Kidney (tissue), 14 donors: Measurements from ENCODE around the gene PIK3CG. TPM values are rescaled to one million over a fixed set of nuclear protein-coding genes. Genes with fewer than 3 reads are reported as not detected.

Source experiments
- DNase-seq, 5 donors: peaks; one replicate each; pipeline ENCODE4 v3.0.0-alpha.2; 2013 to 2020
- FAIRE-seq: peaks from 2 replicates; lab custom pipeline; 2012; peaks lifted over from hg19 to GRCh38; lab: Jason Lieb, UNC
- H3K27ac ChIP-seq, 2 donors: one replicate each; pipeline ENCODE4 v1.7.0; 2013; ENCODE audit warnings: low read depth in 2 of 2, low read length in 2 of 2, inconsistent platforms in 1 of 2
- H3K27me3 ChIP-seq: one replicate; pipeline ENCODE4 v1.7.1; 2013; ENCODE audit warnings: low read length, inconsistent platforms; ENCODE audit not compliant: control insufficient read depth, insufficient read depth
- H3K36me3 ChIP-seq, 3 donors: one replicate each; pipeline versions ENCODE4 v1.7.0 to v1.7.1; 2013; ENCODE audit warnings: low read length in 3 of 3, control low read depth in 1 of 3, inconsistent platforms in 1 of 3; ENCODE audit not compliant: insufficient read depth in 3 of 3, control insufficient read depth in 2 of 3
- H3K4me1 ChIP-seq, 3 donors: one replicate each; pipeline versions ENCODE4 v1.7.0 to v1.7.1; 2013; ENCODE audit warnings: low read length in 3 of 3, inconsistent platforms in 1 of 3, low read depth in 1 of 3; ENCODE audit not compliant: control insufficient read depth in 2 of 3, insufficient read depth in 2 of 3
- H3K4me3 ChIP-seq, 3 donors: one replicate each; pipeline versions ENCODE4 v1.7.0 to v1.8.1; 2013; ENCODE audit warnings: low read length in 3 of 3, control low read depth in 1 of 3, inconsistent platforms in 1 of 3
- H3K9ac ChIP-seq, 3 donors: one replicate each; pipeline versions ENCODE4 v1.7.0 to v1.7.1; 2013; ENCODE audit warnings: low read length in 3 of 3, control low read depth in 1 of 3, inconsistent platforms in 1 of 3
- H3K9me3 ChIP-seq, 3 donors: one replicate each; pipeline versions ENCODE4 v1.7.0 to v1.7.1; 2013; ENCODE audit warnings: low read length in 3 of 3, control low read depth in 1 of 3, inconsistent platforms in 1 of 3; ENCODE audit not compliant: control insufficient read depth in 2 of 3, insufficient read depth in 1 of 3
- intact Hi-C: fragments of 100-400 bp; cut with DNase I; formaldehyde crosslinking; loops from one replicate; pipeline ENCODE4 v1.11.1; 2022
- polyA plus RNA-seq: library from polyadenylated mRNA; stranded (reverse); fragments of 350-450 nt; fragmentation: Illumina TruSeq; extraction: RNeasy Lipid Tissue Mini Kit (QIAGEN cat#74804); gene quantifications from one replicate; pipeline ENCODE4 v1.2.3, GENCODE V29; 2014; ENCODE audit warnings: low read depth, low replicate concordance; ENCODE audit not compliant: insufficient read depth
- total RNA-seq: library from RNA; stranded (reverse); fragmentation: NEBNext Ultra II Directional; extraction: Animal tissue kit (Norgen Biotek cat#: 25700); gene quantifications from one replicate; pipeline ENCODE4 v1.2.1, GENCODE V29; 2021
- TF ChIP-seq, protein P1 (sequence below): IDR thresholded peaks from 3 replicates; pipeline ENCODE4 v1.5.1; 2012; ENCODE audit warnings: mild to moderate bottlenecking, moderate library complexity, borderline replicate concordance; ENCODE audit not compliant: insufficient read depth; ENCODE audit errors: extremely low read depth
- donor health status: control.
- donor health status: control.
- donor health status: control.
- donor health status: control.
- donor health status: control.
- donor health status: DM: yes; HTN: yes; CAD: no.
- donor health status: Normal renal cell carcinoma (clear cell type).

Gene PIK3CG
- total and polyA plus RNA-seq, 2 donors from 2014 or later: 0.15 to 8.6 TPM

DNA sequence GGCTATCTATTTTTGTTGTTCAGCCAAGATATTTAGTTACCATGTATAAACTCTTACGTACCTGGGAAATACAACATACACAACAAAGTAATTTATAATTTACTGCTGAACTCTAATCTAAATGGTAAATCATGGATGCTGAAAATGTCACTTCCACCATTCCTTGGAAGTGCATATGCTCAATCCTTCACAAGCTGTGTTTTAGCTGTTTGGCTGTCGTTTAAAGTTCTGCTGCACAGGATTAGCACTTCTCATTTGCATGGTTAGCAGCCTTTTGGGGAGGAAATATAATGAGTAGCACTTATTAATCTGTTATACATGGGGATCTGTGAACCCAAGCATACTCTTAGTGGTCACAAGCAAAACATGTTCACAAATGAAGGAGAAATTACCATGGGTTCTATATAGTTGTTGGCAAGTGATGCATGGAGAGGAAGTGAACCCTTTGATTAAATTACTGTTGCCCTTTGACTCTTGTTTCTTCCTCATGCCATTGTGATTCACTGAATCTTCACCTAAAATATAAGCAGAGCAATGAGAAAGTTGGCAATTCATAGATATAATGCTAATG lies 18.5 kb downstream of the PIK3CG start:
- TF ChIP-seq, protein P1, sequence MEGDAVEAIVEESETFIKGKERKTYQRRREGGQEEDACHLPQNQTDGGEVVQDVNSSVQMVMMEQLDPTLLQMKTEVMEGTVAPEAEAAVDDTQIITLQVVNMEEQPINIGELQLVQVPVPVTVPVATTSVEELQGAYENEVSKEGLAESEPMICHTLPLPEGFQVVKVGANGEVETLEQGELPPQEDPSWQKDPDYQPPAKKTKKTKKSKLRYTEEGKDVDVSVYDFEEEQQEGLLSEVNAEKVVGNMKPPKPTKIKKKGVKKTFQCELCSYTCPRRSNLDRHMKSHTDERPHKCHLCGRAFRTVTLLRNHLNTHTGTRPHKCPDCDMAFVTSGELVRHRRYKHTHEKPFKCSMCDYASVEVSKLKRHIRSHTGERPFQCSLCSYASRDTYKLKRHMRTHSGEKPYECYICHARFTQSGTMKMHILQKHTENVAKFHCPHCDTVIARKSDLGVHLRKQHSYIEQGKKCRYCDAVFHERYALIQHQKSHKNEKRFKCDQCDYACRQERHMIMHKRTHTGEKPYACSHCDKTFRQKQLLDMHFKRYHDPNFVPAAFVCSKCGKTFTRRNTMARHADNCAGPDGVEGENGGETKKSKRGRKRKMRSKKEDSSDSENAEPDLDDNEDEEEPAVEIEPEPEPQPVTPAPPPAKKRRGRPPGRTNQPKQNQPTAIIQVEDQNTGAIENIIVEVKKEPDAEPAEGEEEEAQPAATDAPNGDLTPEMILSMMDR: no peak
- H3K27ac ChIP-seq: no peak overlapping the region
- FAIRE-seq: no peak

DNA sequence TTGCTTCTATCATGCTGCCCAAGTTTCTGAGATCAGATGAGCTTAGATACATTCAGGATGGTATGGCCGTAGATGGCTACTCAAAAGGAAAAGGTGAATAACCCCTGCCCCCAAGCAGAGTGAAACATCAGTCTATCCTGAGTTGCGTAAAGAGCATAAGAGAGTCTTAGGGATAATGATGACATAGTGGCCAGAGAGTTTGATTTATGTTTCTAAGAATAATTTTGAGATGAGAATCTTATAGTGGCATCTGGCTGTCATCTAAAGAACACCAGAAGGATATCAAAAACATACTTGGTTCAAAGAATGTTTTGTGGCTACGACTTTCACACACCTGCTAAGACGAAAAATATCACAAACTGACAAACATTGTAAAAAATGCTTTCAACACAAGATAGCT lies 20.6 kb downstream of the PIK3CG start:
- Histone ChIP-seq H3K4me1 (no peaks in the 10 kb centered on the region), H3K9me3 (no peaks in the 10 kb centered on the region), H3K9ac (no peak overlapping the region), H3K27ac (no peak overlapping the region), H3K36me3 (no peaks in the 10 kb centered on the region), H3K27me3 (no peaks in the 10 kb centered on the region), H3K4me3 (no peak overlapping the region)
- intact Hi-C loops: no loop called here
- TF ChIP-seq, protein P1: no peak
- DNase-seq (no peak), FAIRE-seq (no peak)

More for the DNA sequence above, 18.5 kb downstream of the PIK3CG start:
- peak in 2 of 5 donors; percentile 17 to 24 for DNase-seq
- Histone ChIP-seq H3K4me1 (no peaks in the 10 kb centered on the region), H3K9me3 (no peaks in the 10 kb centered on the region), H3K9ac (no peak overlapping the region), H3K27me3 (no peaks in the 10 kb centered on the region), H3K4me3 (no peak overlapping the region), H3K36me3 (no peaks in the 10 kb centered on the region)
- intact Hi-C loops: no loop called here

- Histone ChIP-seq H3K4me1 (no peaks in the 10 kb centered on the region), H3K9me3 (no peaks in the 10 kb centered on the region), H3K27ac (no peak overlapping the region), H3K4me3 (no peak overlapping the region), H3K9ac (no peak overlapping the region), H3K36me3 (no peaks in the 10 kb centered on the region), H3K27me3 (no peaks in the 10 kb centered on the region)
- TF ChIP-seq, protein P1: no peak
- DNase-seq (no peak), FAIRE-seq (no peak)
- intact Hi-C loops: no loop called here
Measured at GRCh38 chr7:106887421-106887820, 22.3 kb downstream of the PIK3CG start.

DNA sequence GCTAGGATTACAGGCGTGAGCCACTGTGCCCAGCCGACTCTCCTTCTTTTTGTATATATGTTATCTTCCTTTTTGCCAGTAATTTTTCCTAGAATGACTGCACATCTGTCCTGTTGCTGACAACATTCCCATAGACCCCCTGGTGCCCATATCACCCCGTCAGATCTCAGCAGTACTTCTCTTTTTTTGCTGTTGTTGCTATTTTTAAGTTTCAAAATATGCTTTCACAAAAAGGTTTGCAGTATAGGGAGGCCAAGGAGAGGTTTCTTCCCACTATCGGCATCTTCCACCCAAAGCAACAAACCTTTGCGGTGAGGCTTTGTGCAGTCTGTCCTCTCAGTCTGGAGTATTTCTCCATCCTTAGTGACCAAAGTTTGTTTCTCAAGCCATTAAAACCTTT lies 23.1 kb downstream of the PIK3CG start:
- Histone ChIP-seq H3K36me3 (no peaks in the 10 kb centered on the region), H3K9ac (no peak overlapping the region), H3K27me3 (no peaks in the 10 kb centered on the region), H3K9me3 (no peaks in the 10 kb centered on the region), H3K4me3 (no peak overlapping the region), H3K27ac (no peak overlapping the region), H3K4me1 (no peaks in the 10 kb centered on the region)
- intact Hi-C loops: no loop called here
- FAIRE-seq: no peak
- DNase-seq: no peak
- TF ChIP-seq, protein P1: no peak
